ENCODE data around the gene NFE2L1. TPM values are rescaled to one million over a fixed set of nuclear protein-coding genes. Genes with fewer than 3 reads are reported as not detected.
A peak's percentile ranks its signal among the peaks of the same experiment; 100 is the strongest.
"Not testable (repeated sequence)": the region's sequence is repeated elsewhere in the genome, so short reads cannot be mapped to it uniquely, and the experiment has no call there.

NFE2L1 gene
- polyA plus RNA-seq, 1 donor, result 272 TPM

DNA sequence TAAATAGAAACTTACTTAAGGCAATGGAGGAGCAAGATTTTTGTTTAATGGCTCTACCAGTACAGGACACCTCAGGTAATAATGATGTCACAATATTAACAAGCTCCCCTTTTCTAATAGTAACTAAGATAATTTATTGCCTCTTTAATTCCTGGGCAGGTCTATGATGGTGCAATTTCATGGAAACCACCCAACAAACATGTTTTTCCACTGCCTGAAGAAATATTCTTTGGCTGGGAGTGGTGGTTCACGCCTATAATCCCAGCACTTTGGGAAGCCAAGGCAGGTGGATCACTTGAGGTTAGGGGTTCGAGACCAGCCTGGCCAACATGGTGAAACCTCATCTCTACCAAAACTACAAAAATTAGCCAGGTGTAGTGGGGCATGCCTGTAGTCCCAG lies 19.6 kb downstream of the NFE2L1 start:
- not testable (repeated sequence) for DNase-seq (ENCODE audit: low read depth)

DNA sequence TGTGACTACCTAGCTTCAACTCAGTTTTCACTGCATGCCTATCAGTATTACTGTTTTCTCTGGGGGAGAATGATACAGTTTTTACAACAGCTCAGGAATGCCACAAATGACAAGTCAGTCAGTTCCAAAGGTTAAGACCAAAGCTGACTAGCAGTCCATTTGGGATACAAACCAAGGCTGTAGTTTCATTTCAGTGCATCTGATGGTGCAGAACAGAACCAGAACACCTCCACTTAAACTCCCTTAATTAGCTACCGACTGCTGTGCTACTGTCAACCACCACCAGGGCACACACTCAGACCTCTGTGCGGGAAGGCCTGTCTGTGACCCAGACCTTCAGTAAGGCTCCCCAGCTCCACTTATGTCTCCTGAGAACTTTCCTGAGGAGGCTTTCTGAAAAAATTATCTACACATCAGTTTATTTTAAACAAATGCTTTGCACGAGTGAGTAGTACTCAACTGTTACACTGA lies 20.4 kb downstream of the NFE2L1 start:
- DNase-seq (ENCODE audit: low read depth), result no peak

DNA sequence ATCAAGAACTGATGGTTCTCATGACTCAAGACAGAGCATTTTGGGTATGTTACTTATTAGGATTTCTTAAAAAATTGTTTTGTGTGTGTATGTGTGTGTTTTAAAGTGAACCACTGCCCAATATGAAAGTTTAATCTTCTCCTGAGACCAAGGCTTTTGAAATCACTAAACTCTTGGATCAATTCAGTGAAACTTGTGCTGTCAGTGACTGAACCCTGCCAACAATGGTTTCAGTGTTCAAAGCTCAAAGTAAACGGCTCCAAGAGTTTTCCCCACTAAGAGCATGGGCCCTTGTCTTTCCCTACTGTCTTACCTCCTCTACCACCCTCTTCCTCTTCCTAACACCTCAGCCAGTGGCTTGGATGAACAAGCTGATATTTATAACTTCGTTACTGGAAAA lies 22.0 kb downstream of the NFE2L1 start:
- DNase-seq (ENCODE audit: low read depth), result no peak

DNA sequence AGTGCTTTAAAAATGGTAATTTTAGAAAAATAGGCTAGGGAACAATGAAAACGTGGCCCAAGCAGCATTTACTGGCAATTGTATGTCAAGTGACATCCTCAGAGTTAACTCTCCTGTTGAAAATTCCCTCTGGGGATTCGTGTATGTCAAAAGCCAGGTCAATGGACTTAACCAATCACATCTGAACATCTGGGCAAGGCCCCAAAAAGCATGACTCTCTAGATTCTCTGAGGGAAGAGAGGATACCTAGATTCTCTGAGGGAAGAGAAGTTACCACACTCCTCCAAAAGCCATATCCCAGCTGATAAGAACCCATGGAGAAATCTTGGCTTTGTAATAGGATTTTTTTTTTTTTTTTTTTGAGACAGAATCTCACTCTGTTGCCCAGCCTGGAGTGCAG lies 23.5 kb downstream of the NFE2L1 start:
- DNase-seq (ENCODE audit: low read depth), result no peak

DNA sequence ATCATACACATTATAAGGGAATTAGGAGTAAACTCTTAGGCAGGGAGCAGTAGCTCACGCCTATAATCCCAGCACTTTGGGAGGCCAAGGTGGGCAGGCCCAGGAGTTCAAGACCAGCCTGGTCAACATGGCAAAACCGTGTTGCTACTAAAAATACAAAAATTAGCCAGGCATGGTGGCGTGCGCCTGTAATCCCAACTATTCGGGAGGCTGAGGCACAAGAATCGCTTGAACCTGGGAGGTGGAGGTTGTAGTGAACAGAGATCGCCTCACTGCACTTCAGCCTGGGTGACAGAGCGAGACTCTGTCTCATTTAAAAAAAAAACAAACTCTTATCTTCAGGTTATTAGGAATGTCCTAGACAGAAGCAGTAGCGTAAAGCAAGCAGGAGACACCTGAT lies 24.7 kb downstream of the NFE2L1 start:
- not testable (repeated sequence) for DNase-seq (ENCODE audit: low read depth)

DNA sequence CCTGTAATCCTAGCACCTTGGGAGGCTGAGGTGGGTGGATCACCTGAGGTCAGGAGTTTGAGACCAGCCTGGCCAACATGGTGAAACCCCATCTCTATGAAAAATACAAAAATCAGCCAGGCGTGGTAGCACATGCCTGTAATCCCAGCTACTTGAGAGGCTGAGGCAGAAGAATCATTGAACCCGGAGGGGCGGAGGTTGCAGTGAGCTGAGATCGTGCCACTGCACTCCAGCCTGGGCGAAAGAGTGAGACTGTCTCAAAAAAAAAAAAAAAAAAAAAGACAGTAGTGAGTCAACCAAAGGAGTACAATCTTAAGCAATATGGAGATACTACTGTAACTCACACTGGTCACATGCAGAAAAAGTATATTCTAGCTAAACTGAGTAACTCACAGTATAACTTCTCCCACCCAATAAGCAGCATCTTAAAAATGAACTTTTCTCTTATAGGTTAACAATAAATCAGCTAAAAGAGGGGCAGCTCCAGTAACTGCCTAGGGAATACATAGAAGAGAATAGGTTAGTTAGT lies 25.5 kb downstream of the NFE2L1 start:
- DNase-seq (ENCODE audit: low read depth), result not testable (repeated sequence)

DNA sequence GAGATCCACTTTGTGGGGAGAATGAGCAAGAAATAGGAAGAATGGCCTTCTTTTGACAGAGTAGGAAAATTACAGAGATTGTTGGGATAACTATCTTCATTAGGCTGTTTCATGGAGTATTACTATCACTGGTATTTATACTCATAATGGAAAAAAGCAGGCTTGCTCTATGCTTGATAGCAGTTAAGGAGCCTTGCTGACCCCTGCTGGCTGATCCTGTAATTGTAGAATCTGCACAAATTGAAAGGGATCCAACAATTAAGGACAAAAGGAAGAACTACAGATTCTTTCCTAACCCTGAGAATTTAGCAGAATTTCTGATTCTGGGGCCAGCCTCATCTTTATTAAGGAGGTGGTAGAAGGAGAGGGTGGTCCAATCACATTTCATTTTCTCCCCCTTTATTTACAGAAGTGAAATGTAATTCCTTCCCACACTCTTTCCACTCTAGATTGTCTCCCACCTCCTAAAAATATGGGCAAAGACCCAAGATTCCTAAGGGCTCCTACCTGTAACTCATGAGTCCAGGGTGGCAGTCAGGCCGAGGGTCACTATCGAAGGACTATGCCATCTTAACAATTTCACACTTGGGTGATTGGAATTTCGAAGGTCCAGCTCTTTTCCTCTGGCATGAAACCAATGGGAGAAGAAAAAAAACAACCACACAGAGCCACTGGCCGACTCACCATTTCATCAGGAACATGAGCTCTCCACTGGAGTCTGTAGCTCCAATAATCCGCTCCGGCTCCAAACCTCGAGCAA lies 26.3 kb downstream of the NFE2L1 start:
- no peak for DNase-seq (ENCODE audit: low read depth)

DNA sequence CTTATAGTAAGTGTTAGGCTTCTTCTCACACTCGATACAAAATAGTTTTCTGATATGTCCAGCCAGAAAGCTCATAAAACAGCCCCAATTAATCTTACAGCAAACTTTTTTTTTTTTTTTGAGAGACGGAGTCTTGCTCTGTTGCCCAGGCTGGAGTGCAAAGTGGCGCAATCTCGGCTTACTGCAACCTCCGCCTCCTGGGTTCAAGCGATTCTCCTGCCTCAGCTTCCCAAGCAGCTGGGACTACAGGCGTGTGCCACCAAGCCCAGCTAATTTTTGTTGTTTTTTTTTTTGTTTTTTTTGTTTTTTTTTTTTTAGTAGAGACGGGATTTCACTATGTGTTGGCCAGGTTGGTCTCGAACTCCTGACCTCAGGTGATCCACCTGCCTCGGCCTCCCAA lies 29.0 kb downstream of the NFE2L1 start:
- not testable (repeated sequence) for DNase-seq (ENCODE audit: low read depth)

DNA sequence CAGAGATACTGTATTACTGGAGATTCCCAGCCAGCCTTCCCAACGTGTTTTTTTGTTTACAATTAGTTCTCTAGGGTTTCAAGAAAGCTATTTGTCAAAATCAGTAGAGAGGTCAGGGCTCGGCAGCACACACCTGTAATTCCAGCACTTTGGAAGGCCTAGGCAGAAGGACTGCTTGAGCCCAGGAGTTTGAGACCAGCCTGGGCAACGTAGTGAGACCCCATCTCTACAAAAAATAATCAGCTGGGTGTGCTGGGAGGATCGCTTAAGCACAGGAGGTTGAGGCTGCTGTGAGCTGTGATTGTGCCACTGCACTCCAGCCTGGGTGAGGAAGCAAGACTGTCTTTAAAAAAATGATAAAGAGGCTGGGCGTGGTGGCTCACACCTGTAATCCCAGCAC lies 33.7 kb downstream of the NFE2L1 start:
- DNase-seq (ENCODE audit: low read depth), result no peak

DNA sequence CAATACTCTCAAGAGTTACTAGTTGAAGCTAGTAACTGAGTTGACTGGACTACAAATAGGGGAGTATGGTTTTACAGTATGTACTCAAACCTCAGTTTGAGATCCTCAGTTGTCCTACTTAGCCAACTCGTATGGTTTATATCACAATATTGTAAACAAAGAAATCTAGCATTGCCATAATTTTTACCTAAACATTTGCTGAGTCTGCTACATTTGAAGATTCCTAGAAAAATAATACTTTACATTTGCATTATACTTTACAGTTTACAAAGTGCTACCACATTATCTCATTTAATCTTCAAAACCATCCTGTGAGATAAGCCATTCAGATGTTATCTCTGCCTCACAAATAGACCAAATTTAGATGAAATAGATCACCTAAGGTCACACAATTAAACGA lies 36.8 kb downstream of the NFE2L1 start:
- DNase-seq (ENCODE audit: low read depth), result no peak

DNA sequence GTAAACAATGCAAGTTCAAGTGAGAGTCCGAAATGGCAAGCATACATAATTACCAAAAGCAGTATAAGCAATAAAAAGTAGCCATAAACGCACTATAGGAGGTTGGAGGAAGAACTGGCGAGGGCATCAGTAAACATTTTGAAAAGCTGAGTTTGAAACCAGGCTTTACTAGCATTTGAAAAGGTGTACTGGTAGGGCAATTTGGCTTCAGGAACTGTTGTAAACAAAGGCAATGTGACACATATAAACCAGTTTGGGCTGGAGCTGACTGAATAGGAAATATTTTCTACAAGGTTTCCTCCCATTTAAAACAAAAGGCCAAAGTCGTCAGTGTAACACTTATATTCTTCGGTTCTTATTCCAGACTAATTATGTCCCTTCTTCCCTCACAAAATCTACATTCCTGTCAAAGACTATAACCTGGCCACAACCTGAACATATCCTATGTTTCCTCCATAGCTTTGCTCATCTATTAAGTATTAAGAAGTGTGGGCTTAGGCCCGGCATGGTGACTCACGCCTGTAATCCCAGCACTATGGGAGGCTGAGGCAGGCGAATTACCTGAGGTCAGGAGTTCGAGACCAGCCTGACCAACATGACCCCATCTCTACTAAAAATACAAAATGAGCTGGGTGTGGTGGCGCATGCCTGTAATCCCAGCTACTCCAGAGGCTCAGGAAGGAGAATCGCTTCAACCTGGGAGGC lies 45.3 kb downstream of the NFE2L1 start:
- no peak for DNase-seq (ENCODE audit: low read depth)

DNA sequence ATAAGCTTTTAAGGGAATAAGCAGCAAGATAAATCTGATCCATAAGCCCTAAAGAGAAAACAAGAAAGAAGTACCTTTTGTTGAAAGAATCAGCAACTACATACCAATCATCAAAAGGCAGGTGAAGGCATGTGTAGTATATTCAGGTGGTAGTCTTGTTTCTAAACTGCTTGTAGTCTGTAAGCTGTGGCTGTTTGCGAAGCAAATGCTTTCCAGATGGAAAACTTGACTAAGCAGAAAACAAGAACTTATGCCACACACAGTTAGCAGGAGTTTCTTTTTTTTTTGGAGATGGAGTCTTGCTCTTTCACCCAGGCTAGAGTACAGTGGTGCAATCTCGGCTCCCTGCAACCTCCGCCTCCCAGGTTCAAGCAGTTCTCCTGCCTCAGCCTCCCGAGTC lies 47.5 kb downstream of the NFE2L1 start:
- no peak for DNase-seq (ENCODE audit: low read depth)

DNA sequence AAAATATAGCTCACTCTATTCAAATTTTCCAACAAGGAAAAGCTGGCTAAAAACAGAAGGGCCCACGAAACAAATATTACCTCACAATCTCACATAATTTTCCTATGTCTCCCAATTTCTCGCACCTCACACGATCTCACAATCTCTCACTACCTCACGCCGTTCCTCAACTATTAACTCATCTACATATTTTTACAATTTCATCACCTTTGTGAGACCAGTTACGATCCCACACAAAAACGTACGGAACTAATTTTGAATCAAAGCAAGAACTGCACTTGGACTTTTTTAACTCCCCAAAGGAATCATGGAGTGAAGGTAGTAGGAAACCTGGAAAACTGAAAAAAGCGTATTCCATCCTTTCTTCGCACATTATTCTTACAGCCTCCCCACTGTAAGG lies 52.0 kb downstream of the NFE2L1 start:
- no peak for DNase-seq (ENCODE audit: low read depth)

DNA sequence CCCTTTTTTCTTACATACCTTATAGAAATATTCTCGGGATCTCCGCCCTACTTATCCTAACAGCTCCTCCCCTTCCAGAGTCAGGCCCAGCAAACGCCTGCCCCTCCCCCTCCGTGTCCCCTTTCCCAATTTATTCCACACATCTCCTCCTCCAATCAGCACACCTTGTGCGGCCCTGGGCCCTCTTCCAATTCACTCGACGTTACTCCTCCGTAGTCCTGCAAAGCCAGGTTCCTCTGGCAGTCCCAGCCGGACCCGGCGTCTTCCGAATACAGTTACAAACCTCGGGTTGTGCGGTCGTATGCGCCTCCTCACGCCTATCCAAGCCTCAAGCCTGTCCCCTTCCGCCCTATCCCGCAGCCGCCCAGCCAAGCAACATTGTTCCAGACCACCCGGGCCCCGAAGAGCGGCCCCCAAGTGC lies 52.4 kb downstream of the NFE2L1 start:
- no peak for DNase-seq (ENCODE audit: low read depth)

DNA sequence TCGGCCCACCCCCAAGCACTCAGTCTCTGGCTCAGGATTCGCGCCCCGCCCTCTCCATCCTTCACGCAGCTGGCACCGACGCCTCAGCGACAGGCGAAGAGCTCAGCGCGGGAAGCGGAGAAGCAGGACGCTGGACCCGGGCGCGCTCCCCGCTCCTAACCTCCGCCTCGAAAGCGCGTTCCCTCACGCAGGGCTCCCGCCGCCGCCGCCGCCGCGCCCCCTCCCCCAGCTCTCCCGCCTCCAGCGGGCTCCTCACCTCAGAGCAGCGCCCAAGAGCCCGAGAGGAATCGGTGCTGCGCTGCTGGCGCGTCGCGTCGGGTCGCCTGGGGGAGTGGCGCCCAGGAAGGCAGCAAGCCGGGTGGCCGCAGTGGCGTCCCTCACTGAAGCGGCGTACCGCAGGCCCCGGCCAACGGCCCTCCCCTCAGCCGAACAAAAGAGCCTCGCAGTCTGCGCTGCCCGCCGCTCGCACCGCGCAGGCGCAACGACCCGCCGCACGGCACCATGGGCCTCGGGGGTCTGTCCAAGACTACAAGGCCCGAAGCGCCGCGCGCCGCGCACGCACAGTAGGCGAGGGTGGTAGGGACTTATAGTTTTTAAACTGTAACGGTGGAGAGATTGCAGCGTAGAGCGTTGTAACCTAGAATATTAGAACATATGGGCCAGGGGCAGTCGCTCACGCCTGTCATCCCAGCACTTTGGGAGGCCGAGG lies 53.0 kb downstream of the NFE2L1 start, which contains the start of gene CBX1:
CBX1 (minus strand) TSS at position 467 of the 709 bp plus-strand sequence. CDS start 24,474 bp downstream, outside the sequence.
- peak; percentile 86 for DNase-seq (ENCODE audit: low read depth)

DNA sequence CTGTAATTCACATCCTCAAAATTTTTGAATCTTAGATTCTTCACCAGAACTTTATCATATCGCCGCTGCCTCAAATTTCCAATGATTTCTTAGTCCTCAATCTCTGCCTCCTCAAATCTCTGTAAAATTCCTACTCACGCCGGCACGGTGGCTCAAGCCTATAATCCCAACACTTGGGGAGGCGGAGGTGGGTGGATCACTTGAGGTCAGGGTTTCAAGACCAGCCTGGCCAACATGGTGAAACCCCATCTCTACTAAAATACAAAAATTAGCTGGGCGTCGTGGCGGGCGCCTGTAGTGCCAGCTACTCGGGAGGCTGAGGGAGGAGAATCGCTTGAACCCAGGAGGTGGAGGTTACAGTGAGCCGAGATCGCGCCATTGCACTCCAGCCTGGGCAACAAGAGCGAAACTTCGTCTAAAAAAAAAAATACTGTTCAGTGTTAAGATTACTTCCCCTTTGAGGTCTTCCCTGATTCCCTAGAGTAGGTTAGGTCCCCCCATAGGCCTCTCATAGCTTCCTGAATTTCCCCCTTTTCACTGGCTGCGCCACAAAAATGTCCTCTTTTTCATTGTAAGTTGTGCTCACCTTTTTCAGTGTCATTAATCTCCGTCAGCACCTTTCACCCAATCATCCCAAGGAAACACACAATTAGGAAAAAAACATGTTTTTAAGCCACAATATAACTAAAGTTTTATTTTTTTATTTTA lies 54.0 kb downstream of the NFE2L1 start:
- DNase-seq (ENCODE audit: low read depth), result no peak

DNA sequence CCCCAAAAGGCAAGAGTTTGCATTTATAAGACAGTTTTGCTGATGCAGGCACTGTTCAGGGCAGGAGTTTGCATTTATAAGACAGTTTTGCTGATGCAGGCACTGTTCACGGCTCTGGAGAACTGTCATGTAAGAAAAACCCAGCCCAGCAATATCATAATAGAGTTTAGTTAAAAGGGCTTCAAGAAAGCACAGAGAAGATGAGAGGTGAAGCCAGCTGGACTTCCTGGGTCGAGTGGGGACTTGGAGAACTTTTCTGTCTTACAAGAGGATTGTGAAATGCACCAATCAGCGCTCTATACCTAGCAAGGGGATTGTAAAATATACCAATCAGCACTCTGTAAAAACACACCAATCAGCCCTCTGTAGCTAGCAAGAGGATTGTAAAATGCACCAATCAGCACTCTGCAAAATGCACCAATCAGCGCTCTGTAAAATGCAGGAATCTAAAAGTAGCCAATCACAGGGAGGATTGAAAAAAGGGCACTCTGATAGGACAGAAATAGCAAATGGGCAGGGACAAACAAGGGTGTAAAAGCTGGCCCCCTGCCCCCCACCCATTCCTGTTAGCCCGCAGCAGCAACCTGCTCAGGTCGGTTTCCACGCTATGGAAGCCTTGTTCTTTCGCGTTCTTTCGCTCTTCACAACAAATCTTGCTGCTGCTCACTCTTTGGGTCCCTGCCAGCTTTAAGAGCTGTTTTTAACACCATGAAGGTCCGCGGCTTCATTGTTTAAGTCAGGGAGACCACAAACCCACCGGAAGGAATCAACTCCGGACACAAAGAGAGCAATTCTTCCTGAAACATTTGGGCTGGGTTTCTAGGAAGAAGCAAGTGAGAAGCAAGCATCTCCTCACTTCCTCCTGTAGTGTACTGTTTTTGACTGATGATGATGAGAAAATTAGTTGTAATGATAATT lies 54.9 kb downstream of the NFE2L1 start:
- DNase-seq (ENCODE audit: low read depth), result no peak

DNA sequence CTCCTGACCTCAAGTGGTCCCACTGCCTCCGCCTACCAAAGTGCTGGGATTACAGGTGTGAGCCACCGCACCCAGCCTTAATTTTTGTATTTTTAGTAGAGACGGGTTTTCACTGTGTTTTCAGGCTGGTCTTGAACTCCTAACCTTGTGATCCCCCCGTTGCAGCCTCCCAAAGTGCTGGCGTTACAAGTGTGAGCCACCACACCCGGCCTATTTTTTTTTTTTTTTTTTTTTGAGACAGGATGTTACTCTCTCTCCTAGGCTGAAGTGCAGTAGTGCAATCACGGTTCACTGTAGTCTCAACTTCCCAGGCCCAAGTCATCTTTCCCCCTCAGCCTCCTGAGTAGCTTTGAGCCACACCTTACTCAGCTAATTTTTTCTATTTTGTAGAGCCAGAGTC lies 56.3 kb downstream of the NFE2L1 start:
- no peak for DNase-seq (ENCODE audit: low read depth)

DNA sequence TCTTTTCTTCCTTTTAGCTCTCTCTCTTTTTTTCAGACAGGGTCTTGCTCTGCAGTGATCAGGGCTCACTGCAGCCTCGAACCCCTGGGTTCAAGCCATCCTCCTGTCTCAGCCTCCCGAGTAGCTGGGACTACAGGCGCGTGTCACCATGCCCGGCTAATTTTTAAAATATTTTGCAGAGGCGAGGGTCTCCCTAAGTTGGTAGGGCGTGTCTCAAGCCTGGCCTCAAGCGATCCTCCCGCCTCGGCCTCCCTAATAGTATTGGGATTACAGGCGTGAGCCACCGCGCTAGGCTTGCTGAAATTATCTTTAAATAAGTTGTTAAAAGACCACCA lies 58.6 kb downstream of the NFE2L1 start:
- DNase-seq (ENCODE audit: low read depth), result no peak
